GM18526 (cell line): ENCODE data around the gene TAMALIN.

Experiments
- POLR2A ChIP-seq: IDR thresholded peaks from 3 replicates; pipeline ENCODE4 v1.6.1; 2011; ENCODE audit not compliant: insufficient read length; ENCODE audit errors: extremely low read depth

Gene TAMALIN

DNA sequence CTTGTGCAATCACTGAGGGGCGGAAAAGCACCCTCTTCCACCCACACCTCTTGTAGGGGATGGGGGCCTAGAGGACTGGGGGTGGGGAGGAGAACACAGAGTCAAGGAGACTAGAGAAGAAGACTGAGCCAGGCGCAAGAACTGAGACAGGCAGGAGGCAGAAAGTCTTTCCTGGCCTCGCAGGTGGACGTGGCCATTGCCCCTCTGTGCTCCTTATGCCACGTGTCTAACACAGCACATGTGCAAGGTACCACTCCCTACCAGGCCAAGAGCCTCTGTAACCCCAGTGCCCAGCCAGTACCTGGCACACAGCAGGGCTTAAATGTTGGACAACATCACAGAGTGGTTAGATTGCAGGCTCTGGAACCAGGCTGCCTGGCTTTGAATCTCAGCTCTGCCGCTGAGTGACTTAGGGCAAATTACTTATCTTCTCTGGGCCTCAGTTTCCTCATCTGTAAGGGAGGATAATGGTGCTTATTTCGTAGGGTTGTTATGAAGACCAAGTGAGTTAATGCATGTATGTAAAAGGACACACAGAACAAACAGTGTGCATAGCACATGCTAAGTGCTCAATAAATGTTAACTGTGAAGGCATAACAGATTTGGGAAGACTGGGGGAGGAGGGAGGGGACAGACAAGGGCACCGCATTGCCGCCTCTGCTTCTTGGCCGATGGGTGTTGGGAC, 1.4 kb upstream of the TAMALIN start:
- no peak for TF ChIP-seq POLR2A

DNA sequence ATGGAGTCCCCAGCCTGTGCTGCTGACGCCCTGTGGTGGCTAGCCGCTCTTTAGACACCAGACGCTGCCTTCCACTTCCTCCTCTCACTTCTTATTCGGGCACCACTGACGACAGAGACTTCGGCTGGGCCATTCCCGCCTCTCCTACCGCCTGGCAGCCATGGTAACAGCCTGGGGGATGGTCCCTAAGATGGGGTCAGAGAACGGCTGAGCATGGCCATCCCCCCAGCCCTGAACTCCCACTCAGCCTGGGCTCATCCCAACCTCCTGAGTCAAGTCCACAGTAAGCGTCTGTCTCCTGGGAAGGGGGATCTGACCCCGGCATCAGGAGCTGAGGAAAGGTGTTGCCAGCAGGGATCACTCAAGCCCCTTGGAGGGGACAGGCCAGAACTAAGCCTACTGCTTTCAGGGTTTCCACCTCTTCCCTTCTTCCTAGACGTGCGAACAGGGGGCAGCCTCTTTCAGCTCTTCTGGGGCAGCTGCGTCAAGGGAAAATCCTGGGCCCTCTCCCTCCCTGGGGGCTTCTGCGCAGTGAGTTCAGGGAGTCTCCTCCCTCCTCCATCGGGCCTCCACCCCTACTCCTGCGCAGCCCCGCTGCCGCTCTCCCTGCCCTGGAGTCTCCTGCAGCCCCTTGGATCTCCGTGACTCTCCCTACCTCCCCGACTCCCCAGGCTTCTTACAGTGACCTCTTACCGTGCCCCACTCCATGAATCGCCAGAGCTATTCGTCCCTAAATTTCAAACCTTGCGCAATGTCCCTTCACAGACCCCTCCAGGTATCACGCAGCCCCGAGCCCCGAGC, 643 bp upstream of the TAMALIN start:
- TF ChIP-seq POLR2A = no peak

DNA sequence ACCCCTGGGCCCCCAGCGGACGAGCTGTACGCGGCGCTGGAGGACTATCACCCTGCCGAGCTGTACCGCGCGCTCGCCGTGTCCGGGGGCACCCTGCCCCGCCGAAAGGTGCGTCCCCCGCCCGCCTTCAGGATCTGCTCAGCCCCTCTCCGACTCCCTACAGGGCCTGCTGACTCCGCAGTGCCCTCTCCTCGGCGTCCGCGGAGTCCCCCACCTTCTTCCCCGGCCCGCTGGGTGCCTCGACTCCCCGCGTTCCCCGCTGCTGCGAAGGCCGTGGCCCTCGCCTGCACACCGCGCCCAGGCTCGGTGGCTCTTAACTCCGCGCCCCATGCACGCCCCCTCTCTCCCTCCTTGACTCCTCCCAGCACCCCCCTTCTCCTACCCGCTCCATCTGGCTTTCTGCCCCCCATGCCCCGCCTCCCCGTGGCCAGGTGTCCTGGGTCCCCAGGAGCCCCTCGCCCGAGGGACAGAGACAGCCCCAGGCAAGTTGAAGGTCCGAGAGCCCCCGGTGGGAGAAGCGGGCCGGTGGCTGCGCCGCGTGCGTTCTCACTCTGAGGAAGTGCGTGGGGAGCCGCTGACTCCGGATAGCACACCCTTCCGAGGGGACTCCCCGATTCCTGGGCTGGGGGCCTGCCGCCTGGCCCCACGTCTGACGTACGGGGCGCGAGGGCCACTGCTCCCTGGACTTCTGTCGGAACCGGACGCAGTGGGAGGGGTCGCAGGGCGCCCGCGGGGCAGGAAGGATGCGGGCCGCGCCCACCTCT, 594 bp downstream of the TAMALIN start:
- no peak for TF ChIP-seq POLR2A

DNA sequence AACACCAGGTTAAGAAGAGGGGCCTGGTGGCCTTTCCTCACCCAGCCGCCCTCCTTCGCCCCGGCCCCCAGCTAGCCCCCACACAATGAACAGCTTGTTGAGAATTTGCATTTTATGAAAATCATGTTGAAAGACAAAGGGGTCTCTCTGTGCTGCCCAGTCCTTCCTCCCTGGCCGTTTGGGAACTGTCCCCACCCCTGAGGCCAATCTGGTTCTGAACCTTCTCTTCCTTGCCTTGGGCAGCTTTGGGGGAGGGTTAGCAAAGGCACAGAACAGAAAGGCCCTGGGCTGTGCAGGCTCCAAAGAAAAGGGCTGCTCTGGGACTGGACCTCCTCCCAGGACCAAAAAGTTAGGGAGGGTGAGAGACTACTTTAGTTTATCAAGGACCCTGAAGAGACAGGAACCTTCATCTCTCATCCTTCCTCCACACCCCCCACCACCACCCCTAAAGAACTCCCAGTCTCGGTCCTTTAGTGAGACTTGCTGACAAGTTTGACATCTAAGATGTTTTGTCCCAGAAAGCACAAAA, 1.3 kb downstream of the TAMALIN start:
- TF ChIP-seq POLR2A = no peak

DNA sequence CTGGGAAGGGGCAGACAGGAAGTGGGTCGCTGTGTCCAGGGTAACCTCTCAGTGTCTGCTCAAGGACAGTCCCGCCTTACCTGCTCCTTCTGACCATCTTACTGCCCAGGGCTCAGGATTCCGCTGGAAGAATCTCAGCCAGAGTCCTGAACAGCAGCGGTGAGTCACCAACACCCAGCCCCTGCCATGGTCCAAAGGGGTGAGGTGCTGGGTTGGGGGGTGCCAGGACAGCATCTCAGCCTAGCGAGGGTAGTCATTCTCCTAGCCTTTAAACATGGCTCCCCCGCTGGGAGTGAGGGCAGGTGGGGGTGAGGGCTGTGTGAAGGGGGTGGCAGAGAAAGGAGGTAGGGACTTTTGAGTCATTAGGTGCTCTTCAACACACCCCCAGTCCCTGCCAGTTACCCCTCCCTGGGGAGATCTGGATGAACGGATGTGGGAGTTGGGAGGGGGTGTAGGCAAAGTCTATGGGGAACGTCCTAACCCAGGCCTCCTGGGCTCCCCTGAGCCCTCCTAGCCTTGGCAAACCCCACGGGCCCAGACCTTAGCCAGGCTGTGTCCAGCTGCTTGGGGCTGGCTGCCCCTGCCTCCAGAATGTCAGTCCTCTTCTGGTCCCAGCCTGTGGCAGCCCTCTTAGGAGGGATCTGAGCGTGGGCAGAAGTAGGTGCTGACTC, 2.5 kb downstream of the TAMALIN start:
- TF ChIP-seq POLR2A = no peak

DNA sequence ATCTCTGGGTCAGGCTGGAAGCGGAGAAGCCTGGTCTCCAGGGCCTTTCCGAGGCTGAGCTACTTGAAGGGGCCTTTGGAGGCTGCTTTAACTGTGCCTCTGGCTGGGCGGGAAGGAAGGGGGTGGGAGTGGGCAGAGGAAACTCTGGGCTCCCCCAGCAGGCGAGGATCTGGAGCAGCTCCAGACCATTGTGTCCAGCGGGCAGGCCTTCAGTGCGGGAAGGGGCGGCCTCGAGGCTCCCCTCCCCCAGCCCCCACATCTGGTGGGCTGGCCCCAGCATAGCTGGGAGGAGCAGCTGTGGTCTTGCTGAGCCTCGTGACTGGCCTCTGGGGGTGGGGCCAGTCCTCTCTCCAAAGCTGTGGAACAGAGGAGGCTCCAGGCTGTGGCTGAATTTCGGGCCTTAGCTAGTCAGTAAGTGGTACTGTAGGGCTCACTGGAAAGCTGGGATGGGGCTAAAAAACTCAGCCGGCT, 3.4 kb downstream of the TAMALIN start:
- TF ChIP-seq POLR2A = no peak

DNA sequence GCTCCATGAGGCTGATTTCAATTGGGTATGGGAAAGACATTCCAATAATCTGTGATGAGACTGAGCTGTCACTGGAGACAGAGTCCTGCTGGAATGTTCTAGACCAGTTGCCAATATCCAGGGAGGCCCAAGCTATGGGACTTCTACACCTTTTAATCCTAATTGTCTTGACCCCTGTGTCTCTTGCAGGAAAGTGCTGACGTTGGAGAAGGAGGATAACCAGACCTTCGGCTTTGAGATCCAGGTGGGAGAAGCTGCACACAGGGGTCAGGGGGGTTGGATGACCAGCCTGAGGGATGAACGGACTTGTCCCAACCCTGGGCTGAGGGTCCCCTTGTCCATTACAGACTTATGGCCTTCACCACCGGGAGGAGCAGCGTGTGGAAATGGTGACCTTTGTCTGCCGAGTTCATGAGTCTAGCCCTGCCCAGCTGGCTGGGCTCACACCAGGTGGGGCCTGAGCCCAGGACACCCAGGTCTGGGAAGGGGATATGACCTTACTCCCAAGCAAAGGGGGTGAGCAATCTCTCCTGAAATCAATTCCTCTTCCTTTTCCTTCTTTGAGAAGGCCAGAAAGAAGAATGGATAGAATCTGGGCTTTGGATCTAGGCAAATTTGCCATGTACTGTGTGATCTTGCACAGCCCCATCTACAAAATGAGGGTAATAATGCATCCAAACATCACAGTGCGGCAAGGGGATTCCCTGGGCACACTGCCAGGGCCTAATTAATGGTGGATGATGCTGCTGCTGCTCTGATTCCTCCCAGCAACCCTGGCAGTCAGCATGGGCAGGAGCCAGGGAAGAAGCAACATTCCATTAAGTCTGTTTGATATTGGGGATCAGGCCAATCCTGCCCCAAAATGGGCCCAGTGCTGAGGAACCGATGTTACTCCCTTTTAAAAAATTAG, 4.2 kb downstream of the TAMALIN start:
- no peak for TF ChIP-seq POLR2A

DNA sequence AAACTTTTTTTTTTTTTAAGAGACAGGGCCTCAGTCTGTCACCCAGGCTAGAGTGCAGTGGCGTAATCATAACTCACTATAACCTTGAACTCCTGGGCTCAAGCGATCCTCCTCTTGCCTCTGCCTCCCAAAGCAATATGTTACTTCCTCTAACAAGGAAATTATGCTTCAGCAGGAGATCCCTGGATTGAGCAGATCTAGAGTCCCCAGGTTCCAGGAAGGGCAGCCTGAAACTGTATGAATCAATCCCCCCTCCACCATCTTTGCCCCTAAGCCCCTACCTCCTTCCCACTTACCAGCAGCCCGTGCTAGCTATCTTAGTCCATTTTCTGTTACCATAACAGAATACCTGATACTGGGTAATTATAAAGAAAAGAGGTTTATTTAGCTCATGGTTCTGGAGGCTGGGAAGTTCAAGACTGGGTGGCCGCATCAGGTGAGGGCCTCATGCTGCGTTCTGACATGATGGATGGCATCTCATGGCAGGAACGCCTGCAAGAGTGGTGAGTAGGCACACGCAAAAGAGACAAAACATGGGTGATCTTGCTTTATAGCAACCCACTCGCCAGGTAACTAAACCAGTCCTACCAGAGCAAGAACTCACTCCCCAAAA, 5.0 kb downstream of the TAMALIN start:
- TF ChIP-seq POLR2A = no peak

DNA sequence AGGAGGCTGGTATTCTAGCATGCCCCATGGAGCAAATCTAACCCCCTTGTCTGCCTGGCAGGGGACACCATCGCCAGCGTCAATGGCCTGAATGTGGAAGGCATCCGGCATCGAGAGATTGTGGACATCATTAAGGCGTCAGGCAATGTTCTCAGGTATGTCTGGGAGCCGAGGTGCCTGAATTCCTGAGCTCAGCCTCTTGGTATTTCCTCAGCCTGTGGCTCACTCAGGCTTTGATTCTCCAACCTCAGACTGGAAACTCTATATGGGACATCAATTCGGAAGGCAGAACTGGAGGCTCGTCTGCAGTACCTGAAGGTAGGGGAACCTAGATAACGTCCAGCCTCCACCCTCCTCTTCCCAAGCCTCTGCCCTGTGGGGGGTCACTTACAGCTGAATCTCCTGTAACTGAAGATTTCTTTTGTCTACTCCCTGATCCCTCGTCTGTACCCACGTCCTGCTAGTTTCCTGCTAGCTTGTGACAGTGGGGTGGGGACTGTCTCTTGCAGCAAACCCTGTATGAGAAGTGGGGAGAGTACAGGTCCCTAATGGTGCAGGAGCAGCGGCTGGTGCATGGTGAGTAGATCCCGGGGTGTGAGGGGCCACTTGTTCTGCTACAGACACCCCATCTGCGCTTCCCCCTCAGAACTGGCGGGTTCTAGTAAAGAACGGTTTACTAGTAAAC, 7.0 kb downstream of the TAMALIN start:
- TF ChIP-seq POLR2A = no peak

DNA sequence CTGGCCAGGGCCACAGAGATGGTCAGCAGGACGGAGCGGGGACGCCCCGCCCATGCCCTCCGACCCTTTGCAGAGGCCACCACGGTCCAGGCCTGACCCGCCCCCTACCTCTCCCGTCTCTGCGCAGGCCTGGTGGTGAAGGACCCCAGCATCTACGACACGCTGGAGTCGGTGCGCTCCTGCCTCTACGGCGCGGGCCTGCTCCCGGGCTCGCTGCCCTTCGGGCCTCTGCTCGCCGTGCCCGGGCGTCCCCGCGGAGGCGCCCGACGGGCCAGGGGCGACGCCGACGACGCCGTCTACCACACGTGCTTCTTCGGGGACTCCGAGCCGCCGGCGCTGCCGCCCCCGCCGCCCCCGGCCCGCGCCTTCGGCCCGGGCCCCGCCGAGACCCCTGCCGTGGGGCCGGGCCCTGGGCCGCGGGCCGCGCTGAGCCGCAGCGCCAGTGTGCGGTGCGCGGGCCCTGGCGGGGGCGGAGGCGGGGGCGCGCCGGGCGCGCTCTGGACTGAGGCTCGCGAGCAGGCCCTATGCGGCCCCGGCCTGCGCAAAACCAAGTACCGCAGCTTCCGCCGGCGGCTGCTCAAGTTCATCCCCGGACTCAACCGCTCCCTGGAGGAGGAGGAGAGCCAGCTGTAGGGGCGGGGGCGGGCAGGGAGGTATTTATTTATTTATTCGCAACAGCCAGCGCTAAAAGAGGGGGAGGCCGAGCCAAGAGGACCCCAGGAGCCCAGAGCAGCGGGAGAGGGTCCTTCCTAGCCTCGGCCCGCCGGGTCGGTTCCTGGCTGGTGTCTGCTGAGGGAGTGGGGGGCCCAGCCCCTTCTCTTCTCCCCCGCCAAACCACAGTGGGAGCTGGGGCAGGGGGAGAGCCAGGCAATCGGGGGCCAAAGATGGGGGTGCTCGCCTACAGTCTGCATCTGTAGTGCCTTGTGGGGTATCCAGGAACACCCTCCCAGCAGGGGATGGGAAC, 8.1 kb downstream of the TAMALIN start:
- no peak for TF ChIP-seq POLR2A

DNA sequence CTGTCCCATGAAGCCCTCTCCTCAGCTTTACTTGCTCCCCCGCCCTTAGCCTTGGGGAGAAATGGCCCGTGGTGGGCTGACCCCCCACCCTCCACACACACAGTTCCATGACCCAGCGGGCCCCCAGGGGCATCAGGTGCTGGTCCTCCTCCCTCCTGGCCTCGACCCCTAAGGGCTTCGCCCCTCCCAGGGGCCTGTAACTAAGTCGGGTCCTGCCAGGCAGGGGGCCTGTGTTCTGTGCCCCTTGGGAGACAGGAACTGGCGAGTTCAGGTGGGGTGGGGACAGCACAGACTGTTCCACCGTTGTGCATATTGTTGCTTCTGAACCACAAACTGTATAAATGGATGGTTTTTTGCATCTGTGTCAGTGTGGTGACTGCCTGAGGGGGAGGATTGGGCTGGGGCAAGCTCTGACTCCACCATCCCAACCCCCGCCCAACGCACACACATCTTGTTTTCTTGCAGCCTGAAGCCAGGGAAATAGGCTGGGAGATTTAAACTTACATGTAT, 8.8 kb downstream of the TAMALIN start:
- TF ChIP-seq POLR2A = no peak
